ENCODE measurements around the gene SORBS2.
"Not testable (repeated sequence)": the region's sequence is repeated elsewhere in the genome, so short reads cannot be mapped to it uniquely, and the experiment has no call there.

Gene SORBS2

GRCh38 chr4:185576962-185577950, 234.7 kb downstream of the SORBS2 start:
- peak; percentile 15 for DNase-seq

DNA sequence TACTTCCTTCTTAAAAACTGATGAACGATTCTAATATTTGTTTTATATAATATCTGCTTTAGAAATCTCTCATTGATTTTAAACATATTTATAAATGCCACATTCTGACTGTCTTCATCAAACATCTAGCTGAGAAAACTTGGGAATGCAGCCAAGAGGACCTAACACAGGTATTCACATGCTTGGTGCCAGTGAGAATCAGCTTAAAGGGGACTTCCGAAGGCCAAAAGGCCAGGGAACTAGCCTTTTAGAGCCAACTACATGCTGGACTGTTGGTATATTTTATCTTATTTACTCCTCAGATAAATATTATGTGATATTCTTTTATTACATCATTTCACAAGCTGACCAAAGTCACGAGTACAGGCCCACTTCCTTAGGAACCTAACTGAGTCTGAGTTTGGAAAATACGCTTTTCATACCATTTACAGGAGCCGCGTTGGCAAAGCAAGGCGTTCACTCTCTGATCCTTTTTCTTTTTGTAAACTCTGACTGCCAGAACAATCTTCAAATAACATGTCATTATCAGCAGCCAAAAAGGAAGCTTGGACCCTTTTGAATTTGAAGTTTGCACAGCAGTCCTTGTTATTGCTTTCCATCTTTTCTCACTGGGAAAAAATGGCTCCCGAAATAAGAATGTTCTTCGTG, 235.6 kb downstream of the SORBS2 start:
- peak; percentile 7 for DNase-seq

DNA sequence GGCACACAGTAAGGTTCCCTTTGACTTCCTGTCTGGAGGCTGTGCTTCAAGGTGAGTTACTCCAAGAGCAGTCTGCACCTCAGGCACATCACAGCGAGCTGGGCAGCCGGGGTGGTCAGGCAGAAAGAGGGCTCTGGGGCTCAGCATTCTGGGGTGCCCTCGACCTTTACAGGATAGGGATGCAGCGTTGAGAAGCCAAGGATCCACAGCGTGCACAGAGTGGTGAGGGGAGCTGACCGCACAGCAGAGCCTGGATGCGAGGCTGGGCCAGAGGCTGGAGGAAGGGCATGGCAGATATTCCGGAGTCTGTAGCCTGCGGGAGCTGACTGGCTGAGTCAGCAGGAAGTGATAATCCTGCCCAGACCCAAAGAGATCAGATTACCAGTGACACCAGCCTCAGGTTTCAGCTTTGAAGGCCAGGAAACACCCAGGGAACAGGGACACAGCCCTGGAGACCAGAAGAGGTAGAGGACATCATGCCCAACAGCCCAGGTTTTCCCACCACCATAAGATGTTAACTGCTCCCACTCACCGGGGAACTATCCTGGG, 238.3 kb downstream of the SORBS2 start:
- DNase-seq = peak; percentile 96

DNA sequence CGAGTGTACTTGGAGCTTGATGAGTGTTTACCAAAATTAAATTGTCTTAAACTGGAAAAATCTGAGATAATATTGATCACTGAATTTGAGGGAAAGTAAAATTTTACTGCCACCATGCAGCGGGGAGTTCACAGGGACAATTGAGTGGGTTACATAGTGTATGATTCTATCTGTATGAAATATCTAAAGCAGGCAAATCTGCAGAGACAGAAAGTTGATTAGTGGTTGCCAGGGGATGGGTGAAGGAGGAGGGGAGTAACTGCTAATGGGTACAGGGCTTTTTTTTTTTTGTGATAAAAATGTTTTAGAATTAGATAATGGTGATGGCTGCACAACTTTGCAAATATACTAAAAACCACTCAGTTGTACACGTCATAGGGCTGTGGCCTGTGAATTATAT, 241.3 kb downstream of the SORBS2 start:
- DNase-seq = no peak

GRCh38 chr4:185567381-185568376, 244.3 kb downstream of the SORBS2 start:
- DNase-seq = peak; percentile 59

GRCh38 chr4:185566972-185567371, 245.0 kb downstream of the SORBS2 start:
- DNase-seq = no peak

GRCh38 chr4:185566425-185566824, 245.6 kb downstream of the SORBS2 start:
- no peak for DNase-seq

DNA sequence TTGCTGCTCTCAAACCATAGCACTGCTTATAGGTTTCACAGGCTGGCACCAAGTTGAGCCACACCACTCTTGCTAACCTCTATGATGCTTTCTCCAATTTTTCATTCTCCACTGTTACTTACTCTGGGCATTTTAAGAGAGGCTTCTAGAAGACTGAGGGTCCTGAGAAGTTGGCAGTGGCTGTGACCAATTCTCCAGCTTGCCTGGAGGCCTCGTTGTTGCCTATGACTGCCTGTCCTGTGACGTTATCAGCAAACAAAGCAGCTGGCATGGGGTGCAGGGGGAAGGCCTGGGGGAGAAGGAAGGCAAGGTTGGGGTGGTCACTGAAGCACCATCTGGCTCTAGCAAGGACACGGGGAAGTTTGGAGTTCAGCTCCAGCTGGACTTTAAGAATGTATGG, 246.3 kb downstream of the SORBS2 start:
- DNase-seq = no peak

DNA sequence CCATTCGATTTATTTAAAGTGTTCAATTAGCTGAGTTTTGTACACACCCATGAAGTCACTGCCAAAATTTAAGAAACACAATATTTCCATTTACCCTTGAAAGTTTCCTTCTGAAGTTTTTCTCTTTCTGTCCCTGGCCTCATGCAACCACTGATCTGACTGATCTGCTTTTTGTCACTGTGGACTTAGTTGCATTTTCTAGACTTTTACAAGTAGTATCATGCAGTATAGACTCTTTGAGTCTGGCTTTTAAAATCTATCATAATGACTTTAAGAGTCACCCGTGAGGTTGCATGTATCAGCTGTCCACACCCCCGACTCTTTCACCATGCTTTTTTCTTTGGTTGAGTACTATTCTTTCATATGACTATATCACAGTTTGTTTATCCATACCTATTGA, 247.6 kb downstream of the SORBS2 start:
- DNase-seq = no peak

GRCh38 chr4:185562531-185562930, 249.5 kb downstream of the SORBS2 start:
- DNase-seq = no peak

DNA sequence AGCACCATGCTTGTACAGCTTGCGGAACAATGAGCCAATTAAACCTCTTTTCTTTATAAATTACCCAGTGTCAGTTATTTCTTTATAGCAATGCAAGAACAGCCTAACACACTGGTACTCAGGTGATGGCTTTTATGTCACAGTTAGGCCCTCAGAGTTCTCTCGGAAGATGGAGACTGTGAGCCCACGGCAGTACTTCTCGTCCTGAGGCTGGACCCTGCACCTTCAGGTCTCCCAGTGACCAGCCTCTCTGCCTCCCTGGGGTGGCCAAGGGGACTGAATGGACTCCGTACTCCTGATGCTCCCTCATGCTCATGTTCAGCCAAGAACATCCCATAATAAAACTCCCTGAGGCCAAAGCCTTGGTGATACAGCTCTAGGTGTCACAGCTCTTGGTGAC, 251.7 kb downstream of the SORBS2 start:
- no peak for DNase-seq

DNA sequence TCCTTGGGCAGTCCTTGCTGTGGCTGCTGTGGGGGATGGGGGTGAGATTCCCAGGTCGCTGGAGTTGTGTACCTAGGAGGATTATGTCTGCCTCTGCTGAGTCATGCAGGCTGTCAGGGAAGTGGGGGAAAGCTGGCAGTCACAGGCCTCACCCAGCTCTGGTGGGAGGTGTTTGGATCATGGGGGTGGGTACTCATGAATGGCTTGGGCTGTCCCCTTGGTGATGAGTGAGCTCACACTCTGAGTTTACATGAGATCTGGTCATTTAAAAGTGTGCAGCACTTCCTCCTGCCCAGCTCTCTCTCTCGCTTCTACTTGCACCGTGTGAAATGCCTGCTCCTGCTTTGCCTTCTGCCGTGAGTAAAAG, 252.1 kb downstream of the SORBS2 start:
- DNase-seq = peak; percentile 88

- not testable (repeated sequence) for DNase-seq
These were observed 252.6 kb downstream of the SORBS2 start for GRCh38 chr4:185559251-185559914.

DNA sequence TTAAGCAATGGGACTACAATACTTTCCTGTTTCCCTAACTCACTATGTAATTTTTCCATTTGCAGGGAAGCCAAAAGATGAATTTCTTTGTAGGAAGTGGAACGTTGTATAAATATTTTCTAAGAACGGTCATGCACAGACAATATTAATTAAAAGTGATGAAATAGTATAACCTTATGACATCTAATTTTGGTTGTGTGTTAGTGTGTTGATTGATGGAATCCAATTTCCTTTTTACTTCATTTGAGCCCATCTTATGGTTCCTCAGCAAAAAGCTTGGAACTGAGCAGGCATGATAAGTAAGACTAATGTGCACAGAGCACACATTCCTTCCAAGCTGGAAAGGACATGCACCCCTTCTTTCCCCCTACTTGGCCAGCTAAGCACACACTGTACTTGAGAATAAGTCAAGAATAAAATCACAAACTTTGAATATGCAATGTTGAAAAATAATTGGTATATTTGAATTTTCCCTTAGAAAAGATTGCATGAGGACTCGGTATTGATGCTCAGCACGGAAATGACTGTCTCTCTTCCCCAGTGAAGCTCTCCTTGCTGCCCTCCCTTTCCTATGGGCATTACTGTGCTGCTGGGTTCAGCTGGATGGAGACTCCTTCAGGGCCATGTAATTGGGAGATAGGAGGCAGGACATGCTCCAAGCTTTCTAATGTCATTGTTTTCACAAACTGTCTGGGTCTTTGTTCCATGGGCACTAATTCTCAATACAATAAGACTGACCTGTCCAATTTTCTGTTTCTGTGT, 257.4 kb downstream of the SORBS2 start:
- no peak for DNase-seq

GRCh38 chr4:185552254-185552653, 259.7 kb downstream of the SORBS2 start:
- DNase-seq = no peak

GRCh38 chr4:185550933-185551332, 261.1 kb downstream of the SORBS2 start:
- DNase-seq = no peak

DNA sequence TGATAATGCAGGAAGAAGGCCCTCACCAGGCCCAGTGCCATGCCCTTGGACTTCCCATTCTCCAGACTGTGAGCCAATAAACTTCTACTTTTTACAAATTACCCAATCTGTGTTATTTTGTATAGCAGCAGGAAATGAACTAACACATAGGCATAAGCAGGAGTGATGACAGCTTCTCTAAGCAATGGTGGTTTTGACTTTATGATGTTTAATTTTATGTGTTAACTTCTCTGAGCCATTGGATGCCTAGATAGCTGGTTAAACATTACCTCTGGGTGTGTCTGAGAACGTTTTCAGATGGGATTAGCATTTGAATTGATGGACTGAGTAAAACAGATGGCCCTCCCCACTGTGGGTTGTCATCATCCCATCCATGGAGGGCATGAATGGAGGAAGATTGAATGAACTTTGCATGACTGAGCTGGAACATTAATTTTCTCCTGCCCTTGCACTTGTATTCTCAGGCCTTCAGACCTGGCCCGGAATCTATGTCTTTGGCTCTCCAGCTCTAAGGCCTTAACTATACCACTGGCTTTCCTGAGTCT, 262.8 kb downstream of the SORBS2 start:
- DNase-seq = no peak

- DNase-seq = no peak
These were observed 263.4 kb downstream of the SORBS2 start for GRCh38 chr4:185548587-185548986.

- no peak for DNase-seq
These were observed 265.7 kb downstream of the SORBS2 start for GRCh38 chr4:185546335-185546734.

- DNase-seq = no peak
These were observed 269.2 kb downstream of the SORBS2 start for GRCh38 chr4:185542626-185543315.
